Stimulated activated CD4-positive, alpha-beta T cell treated with anti-CD3 and anti-CD28 coated beads, Interleukin-2, amount 100 ng/mL, for 48 hours (primary cell): ENCODE results near the gene PRAMEF20.

Source experiments
- DNase-seq, 2 donors: peaks; one replicate each; pipeline ENCODE4 v3.0.0-alpha.2; 2020

The PRAMEF20 gene

DNA sequence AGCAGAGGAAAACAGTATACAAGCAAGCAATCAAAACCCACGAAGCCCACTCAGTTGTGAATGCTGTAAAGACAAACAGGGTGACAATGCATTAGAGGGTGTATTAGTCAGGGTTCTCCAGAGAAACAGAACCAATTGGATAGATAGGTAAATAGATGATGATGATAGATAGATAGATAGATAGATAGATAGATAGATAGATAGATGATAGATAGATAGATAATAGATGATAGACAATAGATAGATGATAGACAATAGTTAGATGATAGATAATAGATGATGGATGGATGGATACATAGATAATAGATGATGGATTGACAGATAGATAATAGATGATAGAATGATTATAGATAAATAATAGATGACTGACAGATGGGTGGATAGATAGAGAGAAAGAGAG is 55.3 kb downstream of the PRAMEF20 start:
- no peak for DNase-seq

- no peak for DNase-seq
These were observed 59.1 kb downstream of the PRAMEF20 start for GRCh38 chr1:13469343-13469742.
